Thyroid gland (tissue), 4 donors: ENCODE data around the gene TSPO.

Source experiments
- CTCF ChIP-seq, 6 experiments: fragments of 200-600 bp in 3 of 6; fragments of 450-650 bp in 3 of 6; sonication (generic) in 3 of 6; IDR thresholded peaks; one replicate each; pipeline ENCODE4 v1.5.1; 2016 to 2019; ENCODE audit warnings: antibody characterized with exemption in 6 of 6, mild to moderate bottlenecking in 2 of 6, inconsistent platforms in 1 of 6, moderate library complexity in 1 of 6
- POLR2A ChIP-seq, 2 donors: fragments of 450-650 bp; IDR thresholded peaks; one replicate each; pipeline ENCODE4 v1.6.1; 2017; ENCODE audit warnings: antibody characterized with exemption in 2 of 2, mild to moderate bottlenecking in 2 of 2, moderate library complexity in 1 of 2

GRCh38 chr22:43200031-43200430 is 48.7 kb downstream of the TSPO start:
- no peak for TF ChIP-seq POLR2A (IDR thresholded peaks at IDR 0.05)
- TF ChIP-seq CTCF (IDR thresholded peaks at IDR 0.05): no peak
